Measurements from ENCODE around the gene CYP8B1.

The CYP8B1 gene

DNA sequence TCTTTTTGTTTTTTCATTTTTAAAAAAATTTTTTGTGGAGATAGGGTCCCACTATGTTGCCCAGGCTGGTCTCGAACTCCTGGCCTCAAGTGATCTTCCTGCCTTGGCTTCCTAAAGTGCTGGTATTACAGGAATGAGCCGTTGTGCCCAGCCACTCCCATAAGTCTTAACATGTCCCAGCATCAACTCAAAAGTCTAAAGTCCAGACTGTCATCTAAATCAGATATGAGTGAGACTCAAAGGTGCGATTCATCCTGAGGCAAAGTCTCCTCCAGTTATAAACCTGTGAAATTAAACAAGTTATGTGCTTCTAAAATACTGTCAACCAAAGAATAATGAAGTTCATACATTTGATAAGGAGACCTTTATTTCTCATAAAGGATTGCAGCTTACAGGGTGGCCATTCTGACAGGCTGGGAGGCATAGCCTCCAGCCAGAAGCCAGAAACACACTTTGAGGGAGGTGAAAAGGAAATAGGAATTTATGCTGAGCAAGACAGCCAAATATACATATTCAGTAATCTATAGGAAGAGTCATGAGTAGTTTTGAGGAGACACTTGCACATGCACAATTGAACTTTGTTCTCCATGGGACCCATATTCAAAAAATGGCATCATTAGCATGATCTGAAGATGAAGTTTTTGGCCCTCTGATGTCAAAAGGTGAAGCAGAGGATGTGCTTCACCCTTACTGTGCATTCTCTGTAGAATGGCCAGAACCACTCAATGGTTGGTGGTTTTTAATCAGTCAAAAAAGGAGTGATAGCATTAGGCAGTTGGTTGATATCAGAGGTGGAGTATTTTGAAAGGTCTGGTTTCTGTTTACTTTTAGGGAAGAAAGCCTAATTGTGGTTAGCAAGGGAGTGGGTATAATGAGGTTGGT lies 19.3 kb upstream of the CYP8B1 start:
- TF ChIP-seq, protein P1, sequence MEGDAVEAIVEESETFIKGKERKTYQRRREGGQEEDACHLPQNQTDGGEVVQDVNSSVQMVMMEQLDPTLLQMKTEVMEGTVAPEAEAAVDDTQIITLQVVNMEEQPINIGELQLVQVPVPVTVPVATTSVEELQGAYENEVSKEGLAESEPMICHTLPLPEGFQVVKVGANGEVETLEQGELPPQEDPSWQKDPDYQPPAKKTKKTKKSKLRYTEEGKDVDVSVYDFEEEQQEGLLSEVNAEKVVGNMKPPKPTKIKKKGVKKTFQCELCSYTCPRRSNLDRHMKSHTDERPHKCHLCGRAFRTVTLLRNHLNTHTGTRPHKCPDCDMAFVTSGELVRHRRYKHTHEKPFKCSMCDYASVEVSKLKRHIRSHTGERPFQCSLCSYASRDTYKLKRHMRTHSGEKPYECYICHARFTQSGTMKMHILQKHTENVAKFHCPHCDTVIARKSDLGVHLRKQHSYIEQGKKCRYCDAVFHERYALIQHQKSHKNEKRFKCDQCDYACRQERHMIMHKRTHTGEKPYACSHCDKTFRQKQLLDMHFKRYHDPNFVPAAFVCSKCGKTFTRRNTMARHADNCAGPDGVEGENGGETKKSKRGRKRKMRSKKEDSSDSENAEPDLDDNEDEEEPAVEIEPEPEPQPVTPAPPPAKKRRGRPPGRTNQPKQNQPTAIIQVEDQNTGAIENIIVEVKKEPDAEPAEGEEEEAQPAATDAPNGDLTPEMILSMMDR (IDR thresholded peaks at IDR 0.05) = no peak

DNA sequence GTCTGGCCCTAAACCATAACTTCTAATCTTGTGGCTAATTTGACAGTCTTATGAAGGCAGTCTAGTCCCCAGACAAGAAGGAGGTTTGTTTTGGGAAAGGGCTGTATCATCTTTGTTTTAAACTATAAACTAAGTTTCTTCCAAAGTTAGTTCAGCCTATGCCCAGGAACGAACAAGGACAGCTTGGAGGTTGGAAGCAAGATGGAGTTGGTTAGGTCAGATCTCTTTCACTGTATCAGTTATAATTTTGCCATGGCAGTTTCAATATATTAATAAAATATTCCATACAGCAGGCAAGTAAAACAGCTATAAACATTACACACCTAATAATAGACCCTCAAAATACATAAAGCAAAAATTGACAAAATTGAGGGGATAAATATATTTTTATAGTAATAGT lies 17.1 kb upstream of the CYP8B1 start:
- TF ChIP-seq, protein P1 (IDR thresholded peaks at IDR 0.05) = no peak

DNA sequence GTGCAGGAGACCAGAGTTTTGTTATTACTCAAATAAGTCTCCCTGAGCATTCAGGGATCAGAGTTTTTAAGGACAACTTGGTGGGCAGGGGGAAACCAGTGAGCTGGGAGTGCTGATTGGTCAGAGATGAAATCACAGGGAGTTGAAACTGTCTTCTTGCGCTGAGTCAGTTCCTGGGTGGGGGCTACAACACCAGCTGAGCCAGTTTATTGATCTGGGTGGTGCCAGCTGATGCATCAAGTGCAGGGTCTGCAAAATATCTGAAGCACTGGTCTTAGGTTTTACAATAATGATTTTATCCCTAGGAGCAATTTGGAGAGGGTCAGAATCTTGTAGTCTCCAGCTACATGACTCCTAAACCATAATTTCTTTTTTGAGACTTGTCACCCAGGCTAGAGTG lies 16.5 kb upstream of the CYP8B1 start:
- TF ChIP-seq, protein P1 (IDR thresholded peaks at IDR 0.05) = no peak

DNA sequence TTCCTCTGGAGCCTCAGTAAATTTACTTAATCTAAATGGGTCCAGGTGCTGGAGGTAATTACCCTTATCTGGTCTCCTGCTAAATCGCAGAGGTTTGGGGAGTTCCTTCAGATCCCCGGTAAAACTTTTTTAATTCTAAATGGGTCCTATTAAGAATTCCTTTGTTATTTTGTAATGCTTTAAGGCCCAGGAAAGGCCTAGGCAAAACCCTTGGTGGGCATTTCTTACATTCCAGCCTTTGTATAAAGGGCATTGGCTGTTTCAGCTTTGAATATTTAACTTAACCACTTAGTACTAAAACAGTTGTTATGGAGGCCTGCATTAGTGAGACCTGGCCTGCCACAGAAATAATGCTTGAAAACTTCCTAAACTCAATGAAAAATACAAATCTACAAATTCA lies 15.4 kb upstream of the CYP8B1 start:
- TF ChIP-seq, protein P1 (IDR thresholded peaks at IDR 0.05) = no peak

DNA sequence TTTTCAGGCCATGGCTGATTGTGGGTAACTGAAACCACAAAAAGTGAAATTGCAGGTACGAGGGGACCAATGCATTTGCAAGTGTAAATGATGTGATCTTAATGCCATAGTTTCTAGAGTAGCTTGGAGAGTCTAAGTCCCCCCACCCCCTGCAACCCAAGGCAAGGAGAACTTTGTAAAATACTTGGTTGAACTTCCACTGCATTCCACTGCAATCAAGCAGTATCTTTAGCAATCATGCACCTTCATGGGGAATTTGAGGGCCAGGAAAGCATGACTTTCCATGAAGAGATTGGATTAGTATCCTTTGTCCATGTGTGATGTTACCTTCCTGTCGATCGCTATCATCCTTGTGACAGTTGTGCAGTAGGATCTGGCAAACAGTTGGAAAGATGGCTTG lies 11.4 kb upstream of the CYP8B1 start:
- TF ChIP-seq, protein P1 (IDR thresholded peaks at IDR 0.05) = no peak

DNA sequence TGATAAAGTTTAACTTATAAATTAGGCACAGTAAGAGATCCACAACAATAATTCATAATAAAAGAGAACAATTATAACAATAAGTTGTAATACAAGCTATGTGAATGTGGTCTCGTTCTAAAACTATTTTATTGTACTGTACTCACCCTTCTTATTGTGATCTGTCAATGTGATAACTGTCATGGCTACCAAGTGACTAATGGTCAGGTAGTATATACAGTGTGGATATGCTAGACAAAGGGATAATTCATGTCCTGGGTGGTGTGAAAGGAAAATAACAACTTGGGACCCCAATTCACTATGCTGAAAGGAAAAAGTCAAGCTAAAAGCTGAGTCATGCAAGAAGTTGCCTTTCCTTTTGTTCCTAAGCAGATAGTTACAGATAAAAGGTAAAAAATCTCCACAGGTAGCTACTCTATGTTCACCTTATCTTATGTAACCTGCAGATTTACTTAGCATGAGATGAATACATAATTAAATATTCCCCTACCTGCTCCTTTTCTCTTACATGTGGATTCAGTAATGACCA lies 10.7 kb upstream of the CYP8B1 start:
- TF ChIP-seq, protein P1 (IDR thresholded peaks at IDR 0.05) = no peak

DNA sequence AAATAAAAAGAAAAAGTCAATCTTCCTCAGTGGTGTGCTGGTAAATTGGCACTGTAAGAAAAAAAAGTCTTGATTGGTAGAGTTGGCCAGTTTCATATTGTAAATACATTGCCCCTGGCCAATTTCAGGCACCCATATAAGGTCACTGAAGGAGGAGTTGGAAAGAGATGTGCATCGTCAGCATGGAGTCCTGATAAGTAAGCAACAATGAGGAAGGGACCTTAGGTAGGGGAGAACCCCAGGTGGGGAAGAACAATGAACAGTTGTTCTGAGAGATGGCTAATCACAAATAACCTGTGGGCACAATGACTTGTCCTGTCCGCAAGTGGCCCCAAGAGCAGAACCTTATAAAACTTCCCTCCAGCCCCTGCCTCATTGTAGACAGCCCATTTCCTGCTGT lies 8.6 kb upstream of the CYP8B1 start:
- TF ChIP-seq, protein P1 (IDR thresholded peaks at IDR 0.05) = no peak
